Measurements from ENCODE around the gene MEIOSIN. TPM values are rescaled to one million over a fixed set of nuclear protein-coding genes. Genes with fewer than 3 reads are reported as not detected.

MEIOSIN gene
- total and polyA plus RNA-seq, 2 donors from 2014 or later, result not detected

DNA sequence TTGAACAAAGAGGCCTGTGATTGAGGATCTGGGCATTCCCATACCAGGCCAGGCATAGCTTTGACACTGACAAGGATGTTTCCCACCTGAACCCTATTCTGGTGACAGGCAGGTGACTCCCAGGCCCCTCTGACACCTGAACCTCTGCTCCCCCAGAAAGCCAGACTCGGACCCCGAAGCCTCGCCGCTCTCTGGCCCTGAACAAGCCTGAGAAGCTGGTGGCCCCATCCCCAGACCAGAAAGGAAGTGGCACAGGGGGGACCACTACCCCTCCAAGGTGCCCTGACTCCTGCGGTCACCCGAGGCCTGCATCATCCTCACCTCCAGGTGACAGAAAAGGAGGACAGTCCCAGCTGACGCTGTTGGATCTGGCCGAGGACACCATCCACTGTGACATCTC is 21.1 kb downstream of the MEIOSIN start:
- TF ChIP-seq CTCF (IDR thresholded peaks at IDR 0.05; ENCODE audit: borderline replicate concordance, extremely low read depth, insufficient read depth), result no peak
- DNase-seq, result no peak
- Histone ChIP-seq H3K27ac (ENCODE audit: low read depth in 2 of 2, low read length in 2 of 2) (no peak overlapping the region), H3K9ac (ENCODE audit: low read length in 3 of 3) (no peak overlapping the region), H3K36me3 (ENCODE audit: control insufficient read depth in 2 of 3, insufficient read depth in 3 of 3, low read length in 3 of 3) (no peaks in the 10 kb centered on the region), H3K9me3 (ENCODE audit: control insufficient read depth in 2 of 3, insufficient read depth in 1 of 3, low read length in 3 of 3) (no peaks in the 10 kb centered on the region), H3K4me3 (ENCODE audit: low read length in 3 of 3) (no peak overlapping the region), H3K4me1 (ENCODE audit: control insufficient read depth in 2 of 3, insufficient read depth in 2 of 3, low read depth in 1 of 3, low read length in 3 of 3) (no peaks in the 10 kb centered on the region), H3K27me3 (ENCODE audit: control insufficient read depth, insufficient read depth, low read length) (no peaks in the 10 kb centered on the region)
- FAIRE-seq, result no peak
- intact Hi-C loops (cut with DNase I), result no loop called here

GRCh38 chr19:45757695-45758094 is 24.5 kb downstream of the MEIOSIN start:
- FAIRE-seq (no peak), DNase-seq (no peak)
- no peaks in the 10 kb centered on the region for H3K4me1 ChIP-seq (ENCODE audit: control insufficient read depth in 2 of 3, insufficient read depth in 2 of 3, low read depth in 1 of 3, low read length in 3 of 3)
- no peaks in the 10 kb centered on the region for H3K27me3 ChIP-seq (ENCODE audit: control insufficient read depth, insufficient read depth, low read length)
- no peaks in the 10 kb centered on the region for H3K36me3 ChIP-seq (ENCODE audit: control insufficient read depth in 2 of 3, insufficient read depth in 3 of 3, low read length in 3 of 3)
- TF ChIP-seq CTCF (IDR thresholded peaks at IDR 0.05; ENCODE audit: borderline replicate concordance, extremely low read depth, insufficient read depth), result no peak
- H3K27ac ChIP-seq (ENCODE audit: low read depth in 2 of 2, low read length in 2 of 2), result no peak overlapping the region
- H3K9ac ChIP-seq (ENCODE audit: low read length in 3 of 3), result no peak overlapping the region
- intact Hi-C loops (cut with DNase I), result no loop called here
- no peak overlapping the region for H3K4me3 ChIP-seq (ENCODE audit: low read length in 3 of 3)
- no peaks in the 10 kb centered on the region for H3K9me3 ChIP-seq (ENCODE audit: control insufficient read depth in 2 of 3, insufficient read depth in 1 of 3, low read length in 3 of 3)

DNA sequence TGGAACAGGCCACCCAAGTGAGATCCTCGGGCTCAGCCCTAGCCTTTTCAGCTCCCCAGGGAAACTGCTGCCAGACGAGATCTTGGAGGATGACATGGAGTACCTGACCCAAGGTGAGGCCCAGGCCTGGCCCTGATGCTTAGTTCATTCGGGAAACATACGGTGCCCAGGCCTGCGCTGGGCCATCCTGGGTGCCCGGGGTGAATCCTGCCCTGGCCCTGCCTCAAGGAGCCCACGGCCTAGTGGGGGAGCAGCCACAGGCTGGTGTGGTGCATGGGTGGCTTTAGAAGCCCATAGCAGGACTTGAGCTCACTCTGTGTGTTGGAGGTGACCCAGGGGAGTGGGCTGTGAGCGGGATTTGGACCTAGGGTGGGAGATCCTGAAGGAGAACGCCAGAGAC is 25.7 kb downstream of the MEIOSIN start:
- Histone ChIP-seq H3K4me1 (ENCODE audit: control insufficient read depth in 2 of 3, insufficient read depth in 2 of 3, low read depth in 1 of 3, low read length in 3 of 3) (peaks cover 0 to 4% (median 0%) of the 10 kb centered on the region in 3 donors), H3K27ac (ENCODE audit: low read depth in 2 of 2, low read length in 2 of 2) (no peak overlapping the region), H3K27me3 (ENCODE audit: control insufficient read depth, insufficient read depth, low read length) (no peaks in the 10 kb centered on the region), H3K9me3 (ENCODE audit: control insufficient read depth in 2 of 3, insufficient read depth in 1 of 3, low read length in 3 of 3) (no peaks in the 10 kb centered on the region), H3K9ac (ENCODE audit: low read length in 3 of 3) (no peak overlapping the region), H3K4me3 (ENCODE audit: low read length in 3 of 3) (no peak overlapping the region), H3K36me3 (ENCODE audit: control insufficient read depth in 2 of 3, insufficient read depth in 3 of 3, low read length in 3 of 3) (no peaks in the 10 kb centered on the region)
- DNase-seq (no peak), FAIRE-seq (no peak)
- intact Hi-C loops (cut with DNase I), result no loop called here
- TF ChIP-seq CTCF (IDR thresholded peaks at IDR 0.05; ENCODE audit: borderline replicate concordance, extremely low read depth, insufficient read depth), result no peak

DNA sequence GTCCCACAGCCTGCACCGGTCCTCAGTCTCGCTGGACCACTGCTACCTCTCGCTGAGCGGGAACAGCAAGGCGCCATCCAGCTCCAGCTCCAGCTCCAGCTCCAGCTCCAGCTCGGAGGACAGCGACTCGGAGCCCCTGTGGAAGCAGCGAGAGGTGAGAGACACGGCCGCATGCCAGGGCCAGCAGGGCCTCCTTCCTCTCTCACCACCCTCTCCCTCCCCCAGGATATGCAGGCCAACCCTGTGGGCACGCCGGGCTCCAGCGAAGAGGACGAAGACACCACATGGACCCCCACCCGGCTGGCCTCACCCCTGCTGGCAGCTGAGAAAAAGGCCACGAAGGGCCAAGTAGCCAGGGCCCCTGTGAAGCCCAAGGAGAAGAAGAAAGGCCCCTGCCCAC is 28.5 kb downstream of the MEIOSIN start:
- H3K4me3 ChIP-seq (ENCODE audit: low read length in 3 of 3), result no peak overlapping the region
- no peak for TF ChIP-seq CTCF (IDR thresholded peaks at IDR 0.05; ENCODE audit: borderline replicate concordance, extremely low read depth, insufficient read depth)
- no peak for DNase-seq
- H3K36me3 ChIP-seq (ENCODE audit: control insufficient read depth in 2 of 3, insufficient read depth in 3 of 3, low read length in 3 of 3), result no peaks in the 10 kb centered on the region
- no peaks in the 10 kb centered on the region for H3K9me3 ChIP-seq (ENCODE audit: control insufficient read depth in 2 of 3, insufficient read depth in 1 of 3, low read length in 3 of 3)
- intact Hi-C loops (cut with DNase I), result no loop called here
- H3K27ac ChIP-seq (ENCODE audit: low read depth in 2 of 2, low read length in 2 of 2), result no peak overlapping the region
- no peak overlapping the region for H3K9ac ChIP-seq (ENCODE audit: low read length in 3 of 3)
- no peak for FAIRE-seq
- no peaks in the 10 kb centered on the region for H3K27me3 ChIP-seq (ENCODE audit: control insufficient read depth, insufficient read depth, low read length)
- H3K4me1 ChIP-seq (ENCODE audit: control insufficient read depth in 2 of 3, insufficient read depth in 2 of 3, low read depth in 1 of 3, low read length in 3 of 3), result peaks cover 0 to 15% (median 0%) of the 10 kb centered on the region in 3 donors
